Esophagus squamous epithelium (tissue), 4 donors: ENCODE data around the gene DKK3.

Source experiments
- POLR2A ChIP-seq, 4 donors: fragments of 450-650 bp; IDR thresholded peaks; one replicate each; pipeline ENCODE4 v1.6.1; 2017; ENCODE audit warnings: antibody characterized with exemption in 4 of 4, mild to moderate bottlenecking in 4 of 4, moderate library complexity in 3 of 4
- TF ChIP-seq, protein P1 (sequence below), 6 experiments: fragments of 450-650 bp in 4 of 6; fragments of 200-600 bp in 2 of 6; sonication (generic) in 2 of 6; IDR thresholded peaks; one replicate each; pipeline ENCODE4 v1.5.1; 2016 to 2019; ENCODE audit warnings: antibody characterized with exemption in 6 of 6, mild to moderate bottlenecking in 4 of 6, moderate library complexity in 4 of 6

- TF ChIP-seq, protein P1, sequence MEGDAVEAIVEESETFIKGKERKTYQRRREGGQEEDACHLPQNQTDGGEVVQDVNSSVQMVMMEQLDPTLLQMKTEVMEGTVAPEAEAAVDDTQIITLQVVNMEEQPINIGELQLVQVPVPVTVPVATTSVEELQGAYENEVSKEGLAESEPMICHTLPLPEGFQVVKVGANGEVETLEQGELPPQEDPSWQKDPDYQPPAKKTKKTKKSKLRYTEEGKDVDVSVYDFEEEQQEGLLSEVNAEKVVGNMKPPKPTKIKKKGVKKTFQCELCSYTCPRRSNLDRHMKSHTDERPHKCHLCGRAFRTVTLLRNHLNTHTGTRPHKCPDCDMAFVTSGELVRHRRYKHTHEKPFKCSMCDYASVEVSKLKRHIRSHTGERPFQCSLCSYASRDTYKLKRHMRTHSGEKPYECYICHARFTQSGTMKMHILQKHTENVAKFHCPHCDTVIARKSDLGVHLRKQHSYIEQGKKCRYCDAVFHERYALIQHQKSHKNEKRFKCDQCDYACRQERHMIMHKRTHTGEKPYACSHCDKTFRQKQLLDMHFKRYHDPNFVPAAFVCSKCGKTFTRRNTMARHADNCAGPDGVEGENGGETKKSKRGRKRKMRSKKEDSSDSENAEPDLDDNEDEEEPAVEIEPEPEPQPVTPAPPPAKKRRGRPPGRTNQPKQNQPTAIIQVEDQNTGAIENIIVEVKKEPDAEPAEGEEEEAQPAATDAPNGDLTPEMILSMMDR (IDR thresholded peaks at IDR 0.05): no peak
- TF ChIP-seq POLR2A (IDR thresholded peaks at IDR 0.05): no peak
These were observed 60.0 kb downstream of the DKK3 start for GRCh38 chr11:11948242-11948947.
